ENCODE results near the gene C12orf50.
"Not testable (repeated sequence)": the region's sequence is repeated elsewhere in the genome, so short reads cannot be mapped to it uniquely, and the experiment has no call there.

The C12orf50 gene

GRCh38 chr12:88029093-88029665 is at the start of gene C12orf50:
Gene C12orf50 (minus strand): TSS chr12:88029401. CDS start chr12:88026962, 2,439 bp downstream.
- Mint-ChIP-seq H3K27ac (no peak within 1 kb of the TSS), H3K36me3 (ENCODE audit: low read depth) (no peaks in the 10 kb centered on the region), H3K27me3 (peaks cover 5% of the 10 kb centered on the region), H3K9me3 (peaks cover 9% of the 10 kb centered on the region), H3K4me1 (ENCODE audit: low read depth) (no peaks in the 10 kb centered on the region), H3K4me3 (no peak within 1 kb of the TSS)
- intact Hi-C loops (cut with micrococcal nuclease): no loop called here

GRCh38 chr12:88067301-88067700 is 38.1 kb upstream of the C12orf50 start:
- intact Hi-C loops (cut with micrococcal nuclease): no loop called here
- Mint-ChIP-seq H3K27me3 (no peaks in the 10 kb centered on the region), H3K36me3 (ENCODE audit: low read depth) (peaks cover 21% of the 10 kb centered on the region), H3K4me3 (no peak overlapping the region), H3K27ac (no peak overlapping the region), H3K9me3 (no peaks in the 10 kb centered on the region), H3K4me1 (ENCODE audit: low read depth) (peaks cover 14% of the 10 kb centered on the region)

DNA sequence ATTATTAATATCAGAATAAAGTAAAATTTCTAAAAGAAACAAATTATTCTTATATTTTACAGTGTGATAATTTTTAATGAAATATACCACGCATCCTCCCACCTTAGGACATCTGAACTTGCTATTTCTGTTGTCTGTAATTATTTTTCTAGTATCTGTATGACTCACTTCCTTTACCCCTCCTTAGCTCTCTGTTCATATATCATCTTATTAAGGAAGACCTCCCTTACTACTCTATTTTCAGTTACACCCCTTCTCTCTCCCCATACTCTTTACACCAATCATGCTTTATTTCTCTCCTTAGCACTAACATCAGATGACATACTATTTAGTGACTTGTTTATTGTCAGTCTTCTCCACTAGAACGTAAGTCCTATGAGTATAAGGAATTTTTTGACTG is 34.2 kb upstream of the C12orf50 start:
- intact Hi-C loops (cut with micrococcal nuclease): no loop called here
- H3K36me3 Mint-ChIP-seq (ENCODE audit: low read depth): peaks cover 29% of the 10 kb centered on the region
- no peak overlapping the region for H3K4me3 Mint-ChIP-seq
- peak overlapping the region; percentile 3 for H3K27ac Mint-ChIP-seq
- no peaks in the 10 kb centered on the region for H3K9me3 Mint-ChIP-seq
- H3K4me1 Mint-ChIP-seq (ENCODE audit: low read depth): peaks cover 19% of the 10 kb centered on the region
- no peaks in the 10 kb centered on the region for H3K27me3 Mint-ChIP-seq

DNA sequence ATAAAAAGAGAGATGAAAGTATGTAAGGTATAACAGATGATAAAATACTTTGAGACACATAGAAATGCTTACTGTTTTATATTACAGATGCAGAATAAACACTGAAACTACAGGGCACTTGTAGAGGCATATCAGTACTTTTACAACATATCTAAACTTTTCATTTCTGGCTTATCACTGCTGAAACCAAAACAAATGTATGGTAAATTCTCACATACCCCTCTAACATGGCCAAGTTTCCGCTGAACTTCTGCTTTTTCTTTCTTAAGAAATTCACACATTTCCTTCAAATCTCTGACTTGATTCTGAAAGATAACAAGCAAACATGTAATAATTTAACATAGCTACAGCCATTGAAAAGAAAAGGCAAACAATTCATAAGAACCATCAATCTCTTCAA is 33.3 kb upstream of the C12orf50 start:
- H3K36me3 Mint-ChIP-seq (ENCODE audit: low read depth): peaks cover 27% of the 10 kb centered on the region
- peaks cover 19% of the 10 kb centered on the region for H3K4me1 Mint-ChIP-seq (ENCODE audit: low read depth)
- intact Hi-C loops (cut with micrococcal nuclease): no loop called here
- no peaks in the 10 kb centered on the region for H3K27me3 Mint-ChIP-seq
- H3K4me3 Mint-ChIP-seq: no peak overlapping the region
- peak overlapping the region; percentile 53 for H3K27ac Mint-ChIP-seq
- H3K9me3 Mint-ChIP-seq: no peaks in the 10 kb centered on the region

DNA sequence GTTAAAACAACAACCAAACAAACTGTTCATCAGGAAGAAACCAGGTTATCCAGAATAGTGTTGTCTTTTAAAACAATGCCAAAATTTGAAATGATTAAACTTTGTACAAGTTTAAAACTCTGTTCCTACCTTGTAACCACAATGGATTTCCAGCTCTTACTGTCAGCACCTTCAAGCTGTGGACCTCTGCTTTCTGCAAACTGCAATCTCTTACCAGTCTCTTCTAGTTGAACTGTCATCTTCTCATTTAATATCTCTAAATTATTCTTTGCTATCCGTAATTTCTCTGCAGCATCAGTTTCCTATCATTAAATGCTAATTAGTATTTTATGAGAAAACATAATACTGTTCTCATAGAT is 29.5 kb upstream of the C12orf50 start:
- H3K4me1 Mint-ChIP-seq (ENCODE audit: low read depth): peaks cover 19% of the 10 kb centered on the region
- intact Hi-C loops (cut with micrococcal nuclease): no loop called here
- H3K27me3 Mint-ChIP-seq: no peaks in the 10 kb centered on the region
- no peaks in the 10 kb centered on the region for H3K9me3 Mint-ChIP-seq
- no peak overlapping the region for H3K27ac Mint-ChIP-seq
- H3K4me3 Mint-ChIP-seq: no peak overlapping the region
- peaks cover 36% of the 10 kb centered on the region for H3K36me3 Mint-ChIP-seq (ENCODE audit: low read depth)

- Mint-ChIP-seq H3K4me3 (no peak overlapping the region), H3K9me3 (no peaks in the 10 kb centered on the region)
These were observed 29.0 kb upstream of the C12orf50 start for GRCh38 chr12:88057994-88058718.

GRCh38 chr12:88056571-88056970 is 27.4 kb upstream of the C12orf50 start:
- Mint-ChIP-seq H3K4me1 (ENCODE audit: low read depth) (no peaks in the 10 kb centered on the region), H3K36me3 (ENCODE audit: low read depth) (peaks cover 30% of the 10 kb centered on the region), H3K27me3 (no peaks in the 10 kb centered on the region), H3K4me3 (no peak overlapping the region), H3K27ac (no peak overlapping the region), H3K9me3 (no peaks in the 10 kb centered on the region)
- intact Hi-C loops (cut with micrococcal nuclease): no loop called here

More at GRCh38 chr12:88057994-88058718, 29.0 kb upstream of the C12orf50 start:
- intact Hi-C loops (cut with micrococcal nuclease): no loop called here
- peaks cover 31% of the 10 kb centered on the region for H3K36me3 Mint-ChIP-seq (ENCODE audit: low read depth)
- H3K27me3 Mint-ChIP-seq: no peaks in the 10 kb centered on the region
- peaks cover 13% of the 10 kb centered on the region for H3K4me1 Mint-ChIP-seq (ENCODE audit: low read depth)
- H3K27ac Mint-ChIP-seq: no peak overlapping the region

DNA sequence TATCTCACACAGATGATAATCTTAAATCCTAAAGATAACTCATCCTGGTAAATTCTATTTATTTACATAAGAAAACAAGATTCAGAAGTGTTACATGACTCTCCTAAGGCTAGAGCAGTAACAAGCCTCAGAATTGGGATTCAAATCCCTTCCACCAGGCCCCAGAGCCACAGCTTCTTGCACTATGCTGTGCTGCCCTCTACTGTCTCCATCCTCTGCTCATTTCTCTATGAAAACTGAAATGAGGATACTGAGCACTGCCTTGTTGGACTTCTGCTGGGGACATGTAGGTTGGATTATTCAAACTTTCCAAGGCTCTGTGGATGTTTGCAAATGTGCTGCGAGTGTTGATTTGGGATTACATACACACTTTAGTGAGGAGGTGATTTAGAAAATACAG is 23.5 kb upstream of the C12orf50 start:
- no peaks in the 10 kb centered on the region for H3K27me3 Mint-ChIP-seq
- no peak overlapping the region for H3K27ac Mint-ChIP-seq
- intact Hi-C loops (cut with micrococcal nuclease): no loop called here
- H3K4me3 Mint-ChIP-seq: no peak overlapping the region
- no peaks in the 10 kb centered on the region for H3K4me1 Mint-ChIP-seq (ENCODE audit: low read depth)
- peaks cover 24% of the 10 kb centered on the region for H3K36me3 Mint-ChIP-seq (ENCODE audit: low read depth)
- no peaks in the 10 kb centered on the region for H3K9me3 Mint-ChIP-seq

DNA sequence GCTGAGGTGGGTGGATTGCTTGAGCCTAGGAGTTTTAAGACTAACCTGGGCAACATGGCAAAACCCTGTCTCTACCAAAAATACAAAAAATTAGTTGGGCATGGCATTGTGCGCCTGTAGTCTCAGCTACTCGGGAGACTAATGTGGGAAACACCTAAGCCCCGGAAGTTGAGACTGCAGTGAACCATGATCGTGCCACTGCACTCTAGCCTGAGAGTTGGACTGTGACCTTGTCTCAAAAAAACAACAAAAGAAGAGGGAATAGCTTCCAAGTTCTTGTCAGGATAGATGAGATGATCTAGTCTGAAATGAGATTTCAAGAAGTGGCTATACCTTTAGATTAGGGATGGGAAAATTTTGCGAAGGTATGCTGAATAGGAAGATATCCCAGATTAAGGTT is 14.8 kb upstream of the C12orf50 start:
- intact Hi-C loops (cut with micrococcal nuclease): no loop called here
- Mint-ChIP-seq H3K4me3 (no peak overlapping the region), H3K9me3 (no peaks in the 10 kb centered on the region), H3K27ac (no peak overlapping the region), H3K4me1 (ENCODE audit: low read depth) (no peaks in the 10 kb centered on the region), H3K36me3 (ENCODE audit: low read depth) (peaks cover 47% of the 10 kb centered on the region), H3K27me3 (no peaks in the 10 kb centered on the region)

DNA sequence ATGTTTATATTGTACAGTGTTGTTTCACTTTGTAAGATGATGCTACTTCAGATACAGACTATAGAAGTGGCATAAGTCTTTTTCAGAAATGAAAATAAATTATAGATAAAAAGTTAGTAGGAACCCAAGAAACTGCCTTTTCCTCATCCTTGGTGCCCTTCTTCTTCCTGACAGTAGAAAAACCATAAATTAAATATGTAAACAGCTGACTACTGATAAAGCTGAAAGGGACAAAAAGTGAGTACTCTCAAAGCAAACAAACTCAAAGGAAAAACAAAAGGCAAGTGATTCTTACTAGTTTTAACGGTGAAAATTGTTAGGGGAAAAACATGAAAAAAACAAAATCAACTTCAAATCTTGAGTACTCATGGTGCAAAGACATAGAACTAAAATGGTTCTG is 8.6 kb upstream of the C12orf50 start:
- H3K36me3 Mint-ChIP-seq (ENCODE audit: low read depth): peaks cover 6% of the 10 kb centered on the region
- intact Hi-C loops (cut with micrococcal nuclease): no loop called here
- H3K4me3 Mint-ChIP-seq: no peak overlapping the region
- peaks cover 10% of the 10 kb centered on the region for H3K4me1 Mint-ChIP-seq (ENCODE audit: low read depth)
- H3K27ac Mint-ChIP-seq: no peak overlapping the region
- H3K27me3 Mint-ChIP-seq: no peaks in the 10 kb centered on the region
- no peaks in the 10 kb centered on the region for H3K9me3 Mint-ChIP-seq

GRCh38 chr12:88036353-88036965 is 7.3 kb upstream of the C12orf50 start:
- peak overlapping the region; percentile 99 for H3K4me3 Mint-ChIP-seq
- intact Hi-C loops (cut with micrococcal nuclease): no loop called here
- H3K9me3 Mint-ChIP-seq: peaks cover 7% of the 10 kb centered on the region
- peaks cover 10% of the 10 kb centered on the region for H3K4me1 Mint-ChIP-seq (ENCODE audit: low read depth)
- H3K27ac Mint-ChIP-seq: no peak overlapping the region
- H3K27me3 Mint-ChIP-seq: no peaks in the 10 kb centered on the region
- H3K36me3 Mint-ChIP-seq (ENCODE audit: low read depth): peaks cover 6% of the 10 kb centered on the region

GRCh38 chr12:88035907-88036289 is 6.7 kb upstream of the C12orf50 start:
- intact Hi-C loops (cut with micrococcal nuclease): loop anchor here (1.0 kb wide), 1 partner anchor 106 kb away; the partner anchor contains the start of genes CEP290 and TMTC3
- Mint-ChIP-seq H3K27ac (peak overlapping the region; percentile 87), H3K4me3 (peak overlapping the region; percentile 99), H3K9me3 (peaks cover 9% of the 10 kb centered on the region), H3K4me1 (ENCODE audit: low read depth) (peaks cover 10% of the 10 kb centered on the region), H3K27me3 (no peaks in the 10 kb centered on the region), H3K36me3 (ENCODE audit: low read depth) (peaks cover 6% of the 10 kb centered on the region)

GRCh38 chr12:88035271-88035906 is 6.2 kb upstream of the C12orf50 start:
- Mint-ChIP-seq H3K27me3 (no peaks in the 10 kb centered on the region), H3K4me1 (ENCODE audit: low read depth) (peaks cover 10% of the 10 kb centered on the region), H3K4me3 (peak overlapping the region; percentile 99), H3K36me3 (ENCODE audit: low read depth) (peaks cover 6% of the 10 kb centered on the region), H3K9me3 (peaks cover 9% of the 10 kb centered on the region), H3K27ac (peak overlapping the region; percentile 87)
- intact Hi-C loops (cut with micrococcal nuclease): loop anchor here (1.0 kb wide), 1 partner anchor 107 kb away; the partner anchor contains the start of genes CEP290 and TMTC3

DNA sequence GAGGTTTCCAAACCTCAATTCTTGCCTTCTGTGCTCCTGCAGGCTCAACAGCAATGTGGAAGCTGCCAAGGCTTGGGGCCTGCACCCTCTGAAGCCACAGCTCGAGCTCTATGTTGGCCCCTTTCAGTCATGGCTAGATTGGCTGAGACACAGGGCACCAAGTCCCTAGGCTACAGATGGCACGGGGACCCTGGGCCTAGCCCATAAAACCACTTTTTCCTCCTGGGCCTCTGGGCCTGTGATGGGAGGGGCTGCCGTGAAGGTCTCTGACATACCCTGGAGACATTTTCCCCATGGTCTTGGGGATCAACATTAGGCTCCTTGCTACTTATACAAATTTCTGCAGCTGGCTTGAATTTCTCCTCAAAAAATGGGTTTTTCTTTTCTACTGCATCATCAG is 2.0 kb upstream of the C12orf50 start:
- H3K4me1 Mint-ChIP-seq (ENCODE audit: low read depth); H3K36me3 Mint-ChIP-seq (ENCODE audit: low read depth); intact Hi-C loops (cut with micrococcal nuclease); H3K27ac Mint-ChIP-seq; H3K4me3 Mint-ChIP-seq; H3K27me3 Mint-ChIP-seq; H3K9me3 Mint-ChIP-seq: not testable (repeated sequence)
